Esophagus (tissue), 2 donors: ENCODE data around the gene DNAH8. TPM values are rescaled to one million over a fixed set of nuclear protein-coding genes. Genes with fewer than 3 reads are reported as not detected.

Source experiments
- H3K27ac ChIP-seq, 2 donors: one replicate each; pipeline ENCODE4 v1.5.1; 2013; ENCODE audit warnings: low read depth in 2 of 2, mild to moderate bottlenecking in 2 of 2, inconsistent platforms in 1 of 2, low read length in 1 of 2, moderate library complexity in 1 of 2
- H3K27me3 ChIP-seq, 2 donors: one replicate each; pipeline ENCODE4 v1.6.1; 2013; ENCODE audit warnings: low read length in 2 of 2, control low read depth in 1 of 2, mild to moderate bottlenecking in 1 of 2; ENCODE audit not compliant: insufficient read depth in 2 of 2, control insufficient read depth in 1 of 2
- H3K36me3 ChIP-seq, 2 donors: one replicate each; pipeline ENCODE4 v1.6.1; 2013; ENCODE audit warnings: low read length in 1 of 2; ENCODE audit not compliant: control insufficient read depth in 2 of 2, insufficient read depth in 2 of 2
- H3K4me1 ChIP-seq, 2 donors: one replicate each; pipeline ENCODE4 v1.6.1; 2013; ENCODE audit warnings: low read length in 1 of 2; ENCODE audit not compliant: control insufficient read depth in 2 of 2, insufficient read depth in 2 of 2
- H3K4me3 ChIP-seq, 2 donors: one replicate each; pipeline ENCODE4 v1.5.1; 2013; ENCODE audit warnings: low read length in 2 of 2, mild to moderate bottlenecking in 2 of 2, low read depth in 1 of 2, moderate library complexity in 1 of 2
- H3K9me3 ChIP-seq, 2 donors: one replicate each; pipeline ENCODE4 v1.6.1; 2013; ENCODE audit warnings: mild to moderate bottlenecking in 2 of 2, low read depth in 1 of 2, low read length in 1 of 2, moderate library complexity in 1 of 2; ENCODE audit not compliant: control insufficient read depth in 2 of 2, insufficient read depth in 1 of 2
- WGBS, 2 donors: extraction: QIAGEN DNeasy Blood & Tissue Kit; methylation state at CpG; one replicate each; pipeline ENCODE4 v1.1.7; 2013; 5-methylcytosine and 5-hydroxymethylcytosine counted together
- polyA plus RNA-seq, 2 donors: library from polyadenylated mRNA; stranded (reverse); fragments of 200-250 nt; gene quantifications; one replicate each; pipeline ENCODE4 v1.2.3, GENCODE V29; 2013
- donor health status: healthy with polysubstance abuse.
- donor health status: Bipolar disorder and iron deficiency.

Gene DNAH8
- polyA plus RNA-seq, 2 donors = under 0.01 TPM

DNA sequence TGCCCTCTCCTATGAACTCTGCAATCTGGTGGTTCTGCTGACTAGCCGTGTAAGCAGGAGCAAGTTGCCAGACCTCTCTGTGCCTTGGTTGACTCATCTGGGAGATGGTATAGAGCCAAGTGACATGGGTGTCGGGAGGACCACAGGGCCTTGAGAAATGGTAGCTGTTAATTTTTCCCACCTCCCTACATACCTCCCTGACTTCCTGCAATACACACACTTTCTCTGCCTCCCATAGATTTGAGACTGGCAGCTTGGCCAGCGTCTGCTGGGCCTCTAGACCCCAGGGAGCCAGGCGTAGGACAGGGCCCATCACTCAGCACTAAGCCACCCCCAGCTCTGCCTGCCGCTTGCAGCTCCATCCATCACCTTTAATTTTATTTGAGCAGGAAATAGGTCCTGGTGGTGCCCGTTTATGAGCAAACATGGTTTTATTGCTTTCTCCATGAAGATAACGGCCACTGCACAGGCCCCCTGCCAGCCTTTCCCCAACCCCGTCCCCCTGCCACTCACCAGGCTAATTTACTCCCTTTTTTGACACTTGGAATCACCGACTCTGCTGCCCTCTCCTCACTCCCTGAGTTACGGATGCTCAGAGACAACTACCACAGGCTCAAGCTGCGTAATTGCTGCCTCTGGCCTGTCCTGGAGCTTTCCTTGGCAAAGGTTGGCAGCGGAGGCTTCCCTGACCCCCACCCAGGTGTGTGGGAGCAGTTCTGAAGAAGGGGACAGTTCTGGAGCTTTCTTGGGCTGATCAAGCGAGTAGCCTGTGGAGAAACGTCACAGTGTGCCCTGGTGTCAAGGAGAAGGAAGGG lies 344.6 kb downstream of the DNAH8 start:
- no peak overlapping the region for H3K4me3 ChIP-seq
- no peaks in the 10 kb centered on the region for H3K27me3 ChIP-seq
- no peaks in the 10 kb centered on the region for H3K4me1 ChIP-seq
- no peak overlapping the region for H3K27ac ChIP-seq
- WGBS, 2 donors = 67% methylated on average over 14 of the region's 14 CpGs
- H3K36me3 ChIP-seq = no peaks in the 10 kb centered on the region
- no peaks in the 10 kb centered on the region for H3K9me3 ChIP-seq

DNA sequence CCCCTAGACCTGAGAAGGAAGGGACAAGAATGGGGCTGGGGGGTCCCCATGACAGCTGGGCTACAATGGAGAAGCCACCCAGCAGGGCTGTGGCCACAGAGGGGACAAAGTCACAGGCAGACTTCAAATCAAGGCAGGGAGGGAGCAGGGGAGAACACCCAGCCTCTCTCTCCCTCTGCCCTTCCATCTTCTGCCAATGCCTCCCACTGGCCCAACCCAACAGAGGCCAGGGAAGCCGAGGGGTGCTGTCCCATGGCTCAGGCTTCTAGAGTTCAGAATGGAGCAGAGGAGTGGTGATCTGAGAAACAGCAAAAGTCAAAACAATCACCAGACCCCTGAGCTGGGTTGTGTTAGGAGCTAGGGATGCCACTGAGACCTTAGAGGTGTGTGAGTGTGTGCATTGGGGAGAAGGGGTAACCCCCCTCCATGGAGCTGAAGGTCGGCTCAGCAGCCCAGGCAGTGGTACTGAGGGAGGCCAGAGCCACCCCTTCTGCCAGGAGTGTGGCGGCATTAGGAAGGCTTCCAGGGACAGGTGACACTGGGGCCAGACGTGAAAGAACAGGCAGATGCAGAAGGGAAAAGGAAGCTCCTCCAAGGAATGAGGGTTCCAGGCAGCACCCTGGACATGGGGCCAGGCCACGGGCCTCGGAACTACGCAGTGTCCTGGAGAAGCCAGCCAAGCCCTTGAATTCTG lies 345.5 kb downstream of the DNAH8 start:
- H3K27me3 ChIP-seq = no peaks in the 10 kb centered on the region
- no peaks in the 10 kb centered on the region for H3K9me3 ChIP-seq
- H3K4me1 ChIP-seq = no peaks in the 10 kb centered on the region
- no peak overlapping the region for H3K4me3 ChIP-seq
- H3K36me3 ChIP-seq = no peaks in the 10 kb centered on the region
- WGBS, 2 donors = 76 to 89% methylated on average over 7 of the region's 7 CpGs
- H3K27ac ChIP-seq = no peak overlapping the region

DNA sequence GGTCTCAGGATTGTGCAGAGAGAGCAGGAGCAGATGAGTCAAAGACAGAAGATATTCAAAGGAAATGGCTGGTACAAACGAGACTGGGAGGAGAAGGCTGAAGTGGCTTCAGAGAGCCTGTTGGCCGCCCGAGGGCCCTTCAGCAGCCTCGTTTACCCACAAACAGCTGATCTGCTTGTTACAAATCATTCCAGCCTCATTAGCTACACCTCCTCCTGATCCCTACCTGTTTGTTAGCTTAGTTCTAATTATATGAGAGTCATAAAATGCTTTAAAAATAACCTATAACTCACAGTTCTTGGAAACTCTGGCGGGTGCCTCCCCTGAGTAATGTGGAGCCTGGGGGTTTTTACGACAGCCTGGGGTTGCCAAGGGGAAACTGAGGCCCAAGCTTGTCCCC lies 346.1 kb downstream of the DNAH8 start:
- WGBS, 2 donors = 59 to 62% methylated on average over 6 of the region's 6 CpGs
- H3K27ac ChIP-seq = no peak overlapping the region
- no peaks in the 10 kb centered on the region for H3K4me1 ChIP-seq
- H3K27me3 ChIP-seq = no peaks in the 10 kb centered on the region
- H3K36me3 ChIP-seq = no peaks in the 10 kb centered on the region
- H3K4me3 ChIP-seq = no peak overlapping the region
- H3K9me3 ChIP-seq = no peaks in the 10 kb centered on the region

DNA sequence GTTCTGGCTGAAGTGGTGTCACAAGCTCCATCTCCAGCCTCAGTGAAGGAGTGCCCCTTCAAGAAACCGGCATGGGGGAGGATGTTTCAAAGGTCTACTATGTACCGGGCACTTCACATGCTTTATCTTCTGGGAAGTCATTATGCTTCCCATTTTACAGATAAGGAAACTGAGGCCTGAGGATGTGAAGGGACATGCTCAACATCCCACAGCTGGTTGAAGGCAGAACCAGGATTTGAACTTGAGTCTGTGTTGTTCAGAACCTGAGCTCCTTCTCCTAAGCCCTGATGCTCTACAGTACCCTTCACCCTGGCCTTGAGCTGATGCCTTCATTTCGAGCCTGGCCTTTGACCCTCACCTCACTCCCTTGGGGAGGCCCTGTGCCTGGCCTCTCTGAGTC lies 346.5 kb downstream of the DNAH8 start:
- no peaks in the 10 kb centered on the region for H3K36me3 ChIP-seq
- H3K4me3 ChIP-seq = no peak overlapping the region
- H3K9me3 ChIP-seq = no peaks in the 10 kb centered on the region
- WGBS, 2 donors = 79 to 83% methylated on average over 3 of the region's 3 CpGs
- H3K4me1 ChIP-seq = no peaks in the 10 kb centered on the region
- no peak overlapping the region for H3K27ac ChIP-seq
- no peaks in the 10 kb centered on the region for H3K27me3 ChIP-seq

DNA sequence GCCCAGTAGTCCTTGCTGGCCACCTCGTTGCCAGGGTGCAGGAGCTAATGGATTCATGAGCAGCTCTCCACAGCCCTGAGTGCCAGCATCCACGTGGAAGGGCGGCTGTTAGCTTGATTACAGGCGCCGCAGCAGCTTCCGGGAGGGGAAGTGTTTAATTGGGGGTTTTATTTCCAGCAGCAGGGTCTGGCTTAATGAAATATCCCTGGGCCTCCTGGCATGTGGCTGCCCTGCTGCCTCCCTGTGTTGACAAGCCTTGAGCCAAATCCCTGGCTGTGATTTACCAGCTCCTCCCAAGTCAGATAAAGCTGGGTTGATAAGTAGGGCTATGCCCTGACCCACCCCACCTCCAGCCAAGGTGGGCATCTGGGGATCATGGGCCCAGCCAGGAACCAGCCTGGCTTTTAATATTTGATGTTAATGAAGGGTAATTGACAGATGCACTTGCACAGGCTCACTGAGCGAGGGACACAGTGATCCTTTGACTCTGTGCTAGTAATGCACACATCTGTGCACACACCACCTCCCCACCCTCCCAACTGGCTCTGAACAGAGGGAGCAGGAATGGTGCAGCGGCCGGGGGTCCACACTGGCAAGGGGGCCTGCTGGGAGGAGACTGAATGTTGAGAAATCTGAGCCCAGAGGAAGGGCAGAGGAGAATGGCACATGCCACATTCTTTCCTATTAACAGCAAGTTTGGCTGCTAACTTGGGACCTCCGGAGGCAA lies 347.1 kb downstream of the DNAH8 start:
- Histone ChIP-seq H3K27me3 (no peaks in the 10 kb centered on the region), H3K36me3 (no peaks in the 10 kb centered on the region), H3K4me3 (no peak overlapping the region), H3K4me1 (no peaks in the 10 kb centered on the region), H3K27ac (no peak overlapping the region), H3K9me3 (no peaks in the 10 kb centered on the region)
- WGBS, 2 donors = 57 to 60% methylated on average over 10 of the region's 10 CpGs

DNA sequence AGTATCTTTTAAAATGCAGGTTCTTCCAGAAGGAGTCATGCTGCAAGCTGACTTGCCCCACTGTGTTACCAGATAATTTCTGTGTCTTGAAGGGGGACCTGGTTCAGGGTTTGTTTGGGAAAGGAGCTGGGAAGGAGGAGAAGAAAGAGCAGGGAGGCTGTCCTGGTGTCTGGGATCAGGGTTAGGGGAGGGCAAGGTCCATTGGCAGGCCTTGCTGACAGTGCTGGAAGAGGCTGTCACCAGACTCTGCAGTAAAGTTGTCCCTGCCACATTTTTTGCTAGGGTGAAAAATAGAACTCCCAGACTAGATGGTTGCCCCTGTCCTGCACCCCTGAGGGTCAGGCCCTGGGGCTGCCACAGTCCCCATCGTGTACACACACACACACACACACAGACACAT lies 348.4 kb downstream of the DNAH8 start:
- WGBS, 2 donors = 31 to 43% methylated on average over 1 of the region's 1 CpG
- Histone ChIP-seq H3K27me3 (no peaks in the 10 kb centered on the region), H3K27ac (no peak overlapping the region), H3K4me1 (no peaks in the 10 kb centered on the region), H3K9me3 (no peaks in the 10 kb centered on the region), H3K36me3 (no peaks in the 10 kb centered on the region), H3K4me3 (no peak overlapping the region)

DNA sequence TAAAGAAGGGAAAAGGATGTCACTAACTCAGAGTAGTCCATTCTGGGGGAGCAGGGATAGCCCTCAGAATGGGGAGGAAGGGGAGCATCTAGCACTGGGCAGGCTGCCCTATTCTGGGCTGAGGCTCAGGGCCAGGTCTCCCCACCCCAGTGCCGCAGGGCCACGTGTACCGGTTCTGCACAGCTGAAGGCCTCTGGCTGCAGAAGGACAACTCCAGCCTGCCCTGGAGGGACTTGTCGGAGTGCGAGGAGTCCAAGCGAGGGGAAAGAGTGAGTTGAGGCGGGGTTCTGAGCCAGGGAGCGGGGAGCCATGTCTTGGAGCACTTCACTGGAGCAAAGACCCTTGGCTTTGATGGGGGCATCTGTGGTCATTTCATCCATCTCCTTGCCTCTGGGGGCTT lies 350.4 kb downstream of the DNAH8 start:
- no peaks in the 10 kb centered on the region for H3K36me3 ChIP-seq
- no peaks in the 10 kb centered on the region for H3K4me1 ChIP-seq
- H3K9me3 ChIP-seq = no peaks in the 10 kb centered on the region
- no peak overlapping the region for H3K27ac ChIP-seq
- no peak overlapping the region for H3K4me3 ChIP-seq
- 81 to 87% methylated on average over 8 of the region's 8 CpGs for WGBS, 2 donors
- no peaks in the 10 kb centered on the region for H3K27me3 ChIP-seq

DNA sequence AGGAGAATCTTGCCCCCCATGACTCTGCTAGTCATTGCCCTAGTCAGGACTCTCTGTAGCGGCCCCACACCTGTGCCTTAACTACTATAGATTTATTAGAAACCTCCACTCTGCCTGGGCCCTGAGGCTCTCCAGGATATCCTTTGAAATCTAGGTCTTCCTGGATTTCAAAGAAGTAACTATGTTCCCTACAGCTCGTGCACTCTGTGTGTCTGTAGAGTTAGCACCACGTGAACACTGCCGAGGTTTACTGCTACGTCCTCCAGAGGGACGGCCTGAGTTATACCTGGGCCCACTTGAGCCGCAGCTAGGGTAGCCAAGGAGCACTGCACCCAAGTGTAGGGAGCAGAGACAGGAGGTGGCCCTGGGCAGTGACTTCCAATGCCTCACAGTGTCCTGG lies 353.3 kb downstream of the DNAH8 start:
- Histone ChIP-seq H3K36me3 (no peaks in the 10 kb centered on the region), H3K4me3 (no peak overlapping the region), H3K27me3 (no peaks in the 10 kb centered on the region), H3K4me1 (no peaks in the 10 kb centered on the region), H3K27ac (no peak overlapping the region), H3K9me3 (no peaks in the 10 kb centered on the region)
- 76 to 82% methylated on average over 7 of the region's 7 CpGs for WGBS, 2 donors

DNA sequence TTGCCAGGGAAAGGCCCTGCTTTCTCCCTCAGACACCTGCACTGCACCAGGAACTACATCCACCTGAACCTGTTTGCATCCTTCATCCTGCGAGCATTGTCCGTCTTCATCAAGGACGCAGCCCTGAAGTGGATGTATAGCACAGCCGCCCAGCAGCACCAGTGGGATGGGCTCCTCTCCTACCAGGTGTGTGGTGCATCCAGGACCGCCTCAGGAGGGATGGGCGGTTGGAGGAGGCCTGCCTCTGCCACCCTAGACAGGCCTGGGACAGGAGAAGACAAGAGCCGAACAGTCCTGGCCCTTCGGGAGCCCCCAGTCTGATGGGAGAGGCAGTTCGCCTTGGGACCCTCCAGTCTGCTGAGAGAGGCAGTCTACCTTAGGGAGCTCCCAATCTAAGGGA lies 357.7 kb downstream of the DNAH8 start:
- 93 to 94% methylated on average over 9 of the region's 9 CpGs for WGBS, 2 donors
- Histone ChIP-seq H3K4me3 (no peak overlapping the region), H3K9me3 (no peaks in the 10 kb centered on the region), H3K4me1 (no peaks in the 10 kb centered on the region), H3K27me3 (no peaks in the 10 kb centered on the region), H3K27ac (no peak overlapping the region), H3K36me3 (no peaks in the 10 kb centered on the region)
